GM23338 (cell line): ENCODE data around the gene TMPRSS9.
A peak's percentile ranks its signal among the peaks of the same experiment; 100 is the strongest.

Source experiments
- CREB1 ChIP-seq: fragments of 250-450 bp; sonication (Bioruptor Pico); IDR thresholded peaks from 2 replicates; pipeline ENCODE4 v1.5.0; 2020; ENCODE audit warnings: low read depth, mild to moderate bottlenecking, moderate library complexity
- CTCF ChIP-seq, 2 experiments: fragments of 200-600 bp in 1 of 2; sonication (generic) in 1 of 2; conservative IDR thresholded peaks; 2 replicates each; pipeline versions ENCODE4 v1.5.1 to v1.6.1; 2016 to 2017; ENCODE audit warnings: antibody characterized with exemption in 2 of 2, low read depth in 2 of 2, mild to moderate bottlenecking in 2 of 2, moderate library complexity in 1 of 2
- EZH2 ChIP-seq: fragments of 200-600 bp; sonication (generic); IDR thresholded peaks from one replicate; pipeline ENCODE4 v1.8.0; 2017; ENCODE audit warnings: antibody characterized with exemption, mild to moderate bottlenecking, low read depth; ENCODE audit not compliant: unreplicated experiment
- NANOG ChIP-seq: IDR thresholded peaks from 2 replicates; pipeline ENCODE4 v1.6.1; 2016; ENCODE audit warnings: antibody characterized with exemption, borderline replicate concordance
- POLR2AphosphoS5 ChIP-seq: IDR thresholded peaks from 2 replicates; pipeline ENCODE4 v1.6.1; 2016; ENCODE audit warnings: antibody characterized with exemption, low read depth

GRCh38 chr19:2333807-2334211, 26.3 kb upstream of the TMPRSS9 start:
- TF ChIP-seq CREB1 (no peak), NANOG (no peak), EZH2 (no peak), CTCF (conservative IDR thresholded peaks at IDR 0.05; ENCODE audit: low read depth in 2 of 2) (peak in 1 of 2 experiments; percentile 54; a peak in 2 of 4 replicates), POLR2AphosphoS5 (no peak)
